OCI-LY1 (cell line): Measurements from ENCODE around the gene CHCHD4.

Source experiments
- EZH2 ChIP-seq: fragments of 200-600 bp; sonication (generic), shearing (Covaris generic); IDR thresholded peaks from 2 replicates; pipeline ENCODE4 v1.8.0; 2017; ENCODE audit warnings: borderline replicate concordance, mixed run types, mild to moderate bottlenecking, antibody characterized with exemption, low read length, moderate library complexity, mixed read lengths
- TF ChIP-seq, protein P1 (sequence below): fragments of 200-600 bp; sonication (generic), shearing (Covaris generic); IDR thresholded peaks from 2 replicates; pipeline ENCODE4 v1.5.1; 2017; ENCODE audit warnings: mild to moderate bottlenecking, antibody characterized with exemption, low read length, moderate library complexity, mixed read lengths

DNA sequence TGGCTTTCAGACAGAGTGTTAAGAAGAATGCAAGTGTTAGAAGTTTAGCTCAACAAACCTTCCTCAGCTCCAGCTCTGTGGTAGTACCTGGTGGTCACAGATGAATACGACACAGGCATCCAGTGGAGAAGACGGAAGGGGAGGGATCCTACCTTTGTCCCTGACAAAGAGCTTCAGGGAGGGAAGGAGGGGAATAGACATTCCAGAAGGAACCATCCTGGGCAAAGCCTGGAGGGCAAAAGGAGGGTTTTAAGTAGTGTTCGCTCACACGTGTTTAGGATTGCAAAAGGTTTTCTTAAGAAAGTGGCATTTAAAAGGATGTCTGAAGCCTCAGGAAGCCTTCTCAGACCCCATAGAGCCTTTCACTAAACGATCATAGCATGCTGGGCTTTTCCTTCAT lies 2.8 kb downstream of the CHCHD4 start:
- TF ChIP-seq, protein P1, sequence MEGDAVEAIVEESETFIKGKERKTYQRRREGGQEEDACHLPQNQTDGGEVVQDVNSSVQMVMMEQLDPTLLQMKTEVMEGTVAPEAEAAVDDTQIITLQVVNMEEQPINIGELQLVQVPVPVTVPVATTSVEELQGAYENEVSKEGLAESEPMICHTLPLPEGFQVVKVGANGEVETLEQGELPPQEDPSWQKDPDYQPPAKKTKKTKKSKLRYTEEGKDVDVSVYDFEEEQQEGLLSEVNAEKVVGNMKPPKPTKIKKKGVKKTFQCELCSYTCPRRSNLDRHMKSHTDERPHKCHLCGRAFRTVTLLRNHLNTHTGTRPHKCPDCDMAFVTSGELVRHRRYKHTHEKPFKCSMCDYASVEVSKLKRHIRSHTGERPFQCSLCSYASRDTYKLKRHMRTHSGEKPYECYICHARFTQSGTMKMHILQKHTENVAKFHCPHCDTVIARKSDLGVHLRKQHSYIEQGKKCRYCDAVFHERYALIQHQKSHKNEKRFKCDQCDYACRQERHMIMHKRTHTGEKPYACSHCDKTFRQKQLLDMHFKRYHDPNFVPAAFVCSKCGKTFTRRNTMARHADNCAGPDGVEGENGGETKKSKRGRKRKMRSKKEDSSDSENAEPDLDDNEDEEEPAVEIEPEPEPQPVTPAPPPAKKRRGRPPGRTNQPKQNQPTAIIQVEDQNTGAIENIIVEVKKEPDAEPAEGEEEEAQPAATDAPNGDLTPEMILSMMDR: no peak
- no peak for TF ChIP-seq EZH2
